Activated CD8-positive, alpha-beta T cell treated with anti-CD3 and anti-CD28 coated beads for 36 hours (primary cell): ENCODE data around the gene RHBDD3. TPM values are rescaled to one million over a fixed set of nuclear protein-coding genes. Genes with fewer than 3 reads are reported as not detected.

Experiments used
- ATAC-seq: fragments of 200-7000 bp; cut with Tn5 transposase; one replicate; pipeline ENCODE4 v1.10.0; 2021; ENCODE audit warnings: mild to moderate bottlenecking, moderate library complexity
- CTCF ChIA-PET: fragments of 350-600 bp; sonication (Branson Sonifier 250); formaldehyde crosslinking; loops from one replicate; lab custom pipeline; 2021; ENCODE audit warnings: antibody characterized with exemption; lab: Charles Lee
- POLR2A ChIA-PET: fragments of 350-600 bp; sonication (Branson Sonifier 250); formaldehyde crosslinking; loops from one replicate; lab custom pipeline; 2021; ENCODE audit warnings: antibody characterized with exemption; lab: Charles Lee
- DNase-seq: peaks from one replicate; pipeline ENCODE4 v3.0.0-alpha.2; 2020
- H3K27ac Mint-ChIP-seq: one replicate; pipeline ENCODE4 v1.8.0; 2021; ENCODE audit warnings: mild to moderate bottlenecking, mixed read lengths
- H3K27me3 Mint-ChIP-seq: one replicate; pipeline ENCODE4 v1.8.0; 2021; ENCODE audit warnings: mixed read lengths
- H3K36me3 Mint-ChIP-seq: one replicate; pipeline ENCODE4 v1.8.0; 2021; ENCODE audit warnings: low read depth, mixed read lengths
- H3K4me1 Mint-ChIP-seq: one replicate; pipeline ENCODE4 v1.8.0; 2021; ENCODE audit warnings: low read depth, mixed read lengths
- H3K4me3 Mint-ChIP-seq: one replicate; pipeline ENCODE4 v1.8.0; 2021; ENCODE audit warnings: mild to moderate bottlenecking, moderate library complexity, mixed read lengths
- H3K9me3 Mint-ChIP-seq: one replicate; pipeline ENCODE4 v1.8.0; 2021; ENCODE audit warnings: mixed read lengths
- CTCF ChIP-seq: fragments of 200-600 bp; IDR thresholded peaks from one replicate; pipeline ENCODE4 v1.8.0; 2022; ENCODE audit warnings: antibody characterized with exemption, mild to moderate bottlenecking
- intact Hi-C: fragments of 100-400 bp; cut with micrococcal nuclease; formaldehyde crosslinking; loops from one replicate; pipeline ENCODE4 v1.10.0; 2022
- total RNA-seq, 2 experiments: library from RNA; stranded (reverse); gene quantifications; one replicate each; pipeline ENCODE4 v1.2.3, GENCODE V29; 2021

Gene RHBDD3
- 10 to 100 TPM; 24.5 to 25.4 TPM for total RNA-seq

GRCh38 chr22:29267858-29268510 lies at the start of gene RHBDD3, which contains the start of gene EWSR1:
RHBDD3 (minus strand) TSS chr22:29267981; CDS start chr22:29265626, 2,355 bp downstream.
EWSR1 (plus strand) TSS chr22:29268268; CDS start chr22:29268337, 69 bp downstream.
- DNase-seq (peak; percentile 95), ATAC-seq (peak; percentile 88)
- TF ChIP-seq CTCF, result no peak
- POLR2A ChIA-PET, result interaction anchor here (0.5 to 4.6 kb wide), 15 partner anchors 9 to 795 kb away, joined by 3 to 29 read pairs (median 3); no protein-coding TSS in a partner anchor
- intact Hi-C loops, result no loop called here
- Mint-ChIP-seq H3K4me1 (peaks cover 40% of the 10 kb centered on the region), H3K27ac (peak within 1 kb of the TSS; percentile 97), H3K9me3 (no peaks in the 10 kb centered on the region), H3K36me3 (peaks cover 53% of the 10 kb centered on the region), H3K27me3 (no peaks in the 10 kb centered on the region), H3K4me3 (peak within 1 kb of the TSS; percentile 85)
- CTCF ChIA-PET, result interaction anchor here (1.6 kb wide), 1 partner anchor 23 kb away, joined by 9 read pairs; no protein-coding TSS in a partner anchor

GRCh38 chr22:29316141-29316828 lies 48.5 kb upstream of the RHBDD3 start:
- no peak overlapping the region for H3K4me3 Mint-ChIP-seq
- H3K27me3 Mint-ChIP-seq, result peaks cover 41% of the 10 kb centered on the region
- peaks cover 20% of the 10 kb centered on the region for H3K4me1 Mint-ChIP-seq
- no peak for ATAC-seq
- DNase-seq, result no peak
- intact Hi-C loops, result no loop called here
- no peaks in the 10 kb centered on the region for H3K36me3 Mint-ChIP-seq
- POLR2A ChIA-PET, result interaction anchor here (0.6 to 0.7 kb wide), 2 partner anchors 26 to 46 kb away, joined by 3 to 4 read pairs; no protein-coding TSS in a partner anchor
- CTCF ChIA-PET, result interaction anchor here (1.2 to 1.9 kb wide), 3 partner anchors 9 to 100 kb away, joined by 3 to 6 read pairs (median 4); partner anchors contain the start of gene GAS2L1
- no peak overlapping the region for H3K27ac Mint-ChIP-seq
- TF ChIP-seq CTCF, result no peak
- H3K9me3 Mint-ChIP-seq, result no peaks in the 10 kb centered on the region

GRCh38 chr22:29315286-29316140 lies 47.7 kb upstream of the RHBDD3 start, which contains the start of gene RASL10A:
RASL10A (minus strand) TSS chr22:29315697; CDS start chr22:29315246, 451 bp downstream.
- no peak for TF ChIP-seq CTCF
- Mint-ChIP-seq H3K4me3 (peak within 1 kb of the TSS; percentile 40), H3K9me3 (no peaks in the 10 kb centered on the region), H3K36me3 (no peaks in the 10 kb centered on the region), H3K27ac (no peak within 1 kb of the TSS), H3K27me3 (peaks cover 43% of the 10 kb centered on the region), H3K4me1 (peaks cover 27% of the 10 kb centered on the region)
- no peak for DNase-seq
- intact Hi-C loops, result no loop called here
- ChIA-PET POLR2A (interaction anchor here (0.6 to 0.7 kb wide), 2 partner anchors 11 to 39 kb away, joined by 3 to 4 read pairs; no protein-coding TSS in a partner anchor), CTCF (no interaction called here)
- ATAC-seq, result peak; percentile 11

GRCh38 chr22:29314537-29315285 lies 46.9 kb upstream of the RHBDD3 start:
- ChIA-PET CTCF (interaction anchor here (1.5 to 2.4 kb wide), 3 partner anchors 12 to 43 kb away, joined by 4 to 25 read pairs (median 6); no protein-coding TSS in a partner anchor), POLR2A (interaction anchor here (0.6 to 0.9 kb wide), 2 partner anchors 37 to 38 kb away, joined by 3 read pairs; no protein-coding TSS in a partner anchor)
- ATAC-seq (no peak), DNase-seq (no peak)
- H3K4me3 Mint-ChIP-seq, result peak overlapping the region; percentile 40
- no peaks in the 10 kb centered on the region for H3K9me3 Mint-ChIP-seq
- no peaks in the 10 kb centered on the region for H3K36me3 Mint-ChIP-seq
- no peak for TF ChIP-seq CTCF
- intact Hi-C loops, result no loop called here
- H3K27ac Mint-ChIP-seq, result no peak overlapping the region
- H3K4me1 Mint-ChIP-seq, result peaks cover 27% of the 10 kb centered on the region
- peaks cover 43% of the 10 kb centered on the region for H3K27me3 Mint-ChIP-seq
